GM12872 (cell line): ENCODE measurements around the gene VCAN.

Experiments used
- CTCF ChIP-seq: IDR thresholded peaks from 3 replicates; pipeline ENCODE4 v1.5.1; 2011; ENCODE audit warnings: low read depth, mild to moderate bottlenecking, low read length, moderate library complexity; ENCODE audit not compliant: insufficient read depth

Gene VCAN

DNA sequence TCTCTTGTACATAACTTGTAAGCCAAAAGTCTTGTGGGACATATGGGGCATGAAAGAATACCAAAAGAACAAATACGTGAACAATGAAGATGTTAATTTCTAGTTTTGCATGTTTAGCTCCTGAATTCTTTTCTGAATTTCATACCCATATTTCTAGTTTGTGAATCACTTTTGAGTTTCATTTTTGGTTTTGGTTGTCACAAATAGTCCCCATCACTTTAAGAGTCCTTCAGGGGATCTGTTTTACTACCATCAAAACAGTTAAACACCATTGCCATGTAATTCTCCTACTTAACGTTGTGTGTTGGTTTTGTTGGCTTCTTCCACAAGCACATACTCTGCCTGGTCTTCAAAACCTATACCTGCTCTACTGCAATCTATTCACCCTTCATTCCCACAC lies 27.0 kb downstream of the VCAN start:
- TF ChIP-seq CTCF: no peak

DNA sequence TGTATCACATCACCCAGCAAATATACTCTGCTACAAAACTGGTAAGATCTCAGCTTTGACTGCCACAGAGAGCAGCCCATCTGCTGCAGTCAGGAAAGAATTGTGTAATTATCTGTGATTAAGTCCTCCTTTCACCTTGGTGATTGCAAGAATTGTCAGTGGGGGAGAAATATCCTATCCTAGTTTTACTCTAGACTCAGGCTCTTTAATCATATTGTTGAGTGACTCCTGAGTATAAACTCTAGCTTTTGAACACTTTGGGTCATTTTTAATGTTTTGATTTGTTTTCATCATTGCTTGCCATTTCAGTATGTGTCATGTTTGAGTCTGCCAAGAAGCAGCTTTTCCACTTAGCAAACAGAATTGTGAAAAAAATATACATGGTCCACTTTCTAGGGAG lies 32.1 kb downstream of the VCAN start:
- no peak for TF ChIP-seq CTCF

- TF ChIP-seq CTCF: no peak
These were observed 35.9 kb downstream of the VCAN start for GRCh38 chr5:83507431-83507830.

DNA sequence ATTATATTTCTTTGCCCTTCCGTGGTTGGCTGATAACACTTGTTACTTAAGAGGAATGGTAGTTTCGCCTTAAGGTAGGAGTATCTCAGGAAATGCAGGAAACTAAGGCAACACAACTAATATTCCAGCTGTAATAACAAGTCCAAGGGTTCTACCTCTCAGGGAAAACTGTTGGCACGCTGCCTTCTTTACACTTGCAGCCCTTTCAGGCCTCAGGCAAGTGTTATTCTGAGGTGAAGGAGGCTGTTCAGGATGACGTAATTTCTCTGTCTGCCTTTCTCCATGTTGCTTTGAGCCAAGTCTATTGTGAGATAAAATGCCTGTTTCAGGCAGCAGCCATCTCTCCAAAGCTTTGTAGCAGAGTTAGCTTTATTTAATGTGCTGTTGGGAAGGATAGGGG lies 38.0 kb downstream of the VCAN start:
- no peak for TF ChIP-seq CTCF

DNA sequence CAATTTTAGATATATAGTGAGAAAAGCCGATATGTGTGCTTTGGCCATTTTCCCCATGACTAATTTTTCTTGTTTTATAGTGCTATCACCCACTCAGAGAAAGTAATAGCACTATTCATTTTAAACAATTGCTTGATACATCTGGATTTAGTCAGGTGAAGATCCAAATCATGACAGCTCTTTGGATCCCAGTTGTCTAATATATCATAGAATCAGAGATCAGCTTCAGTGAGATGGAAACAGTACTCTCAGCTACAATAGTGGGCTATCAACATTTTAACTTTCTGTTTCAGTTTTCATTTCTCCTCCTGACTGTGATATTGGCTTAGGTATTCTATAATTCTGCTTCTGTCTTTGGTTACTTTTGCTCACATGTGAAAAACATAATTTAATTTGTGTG lies 38.7 kb downstream of the VCAN start:
- TF ChIP-seq CTCF: no peak

- no peak for TF ChIP-seq CTCF
These were observed 40.7 kb downstream of the VCAN start for GRCh38 chr5:83512061-83512745.

- no peak for TF ChIP-seq CTCF
These were observed 41.5 kb downstream of the VCAN start for GRCh38 chr5:83513081-83513480.
